NB4 (cell line): Measurements from ENCODE around the gene BHMT2.

ENCODE experiments used
- MYC ChIP-seq: IDR thresholded peaks from 2 replicates; pipeline ENCODE4 v1.6.1; 2011; ENCODE audit warnings: low read depth, low read length
- POLR2A ChIP-seq: IDR thresholded peaks from 2 replicates; pipeline ENCODE4 v1.6.1; 2011; ENCODE audit warnings: mild to moderate bottlenecking; ENCODE audit not compliant: insufficient read length; ENCODE audit errors: extremely low read depth
- TF ChIP-seq, protein P1 (sequence below): IDR thresholded peaks from 2 replicates; pipeline ENCODE4 v1.6.1; 2011; ENCODE audit warnings: low read depth, low read length
- TF ChIP-seq, protein P2 (sequence below): IDR thresholded peaks from one replicate; pipeline ENCODE4 v1.5.1; 2012; ENCODE audit warnings: low read depth, low read length

GRCh38 chr5:79053321-79053720, 16.2 kb upstream of the BHMT2 start:
- TF ChIP-seq, protein P1, sequence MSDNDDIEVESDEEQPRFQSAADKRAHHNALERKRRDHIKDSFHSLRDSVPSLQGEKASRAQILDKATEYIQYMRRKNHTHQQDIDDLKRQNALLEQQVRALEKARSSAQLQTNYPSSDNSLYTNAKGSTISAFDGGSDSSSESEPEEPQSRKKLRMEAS, result no peak
- TF ChIP-seq POLR2A (no peak), MYC (no peak)
- TF ChIP-seq, protein P2, sequence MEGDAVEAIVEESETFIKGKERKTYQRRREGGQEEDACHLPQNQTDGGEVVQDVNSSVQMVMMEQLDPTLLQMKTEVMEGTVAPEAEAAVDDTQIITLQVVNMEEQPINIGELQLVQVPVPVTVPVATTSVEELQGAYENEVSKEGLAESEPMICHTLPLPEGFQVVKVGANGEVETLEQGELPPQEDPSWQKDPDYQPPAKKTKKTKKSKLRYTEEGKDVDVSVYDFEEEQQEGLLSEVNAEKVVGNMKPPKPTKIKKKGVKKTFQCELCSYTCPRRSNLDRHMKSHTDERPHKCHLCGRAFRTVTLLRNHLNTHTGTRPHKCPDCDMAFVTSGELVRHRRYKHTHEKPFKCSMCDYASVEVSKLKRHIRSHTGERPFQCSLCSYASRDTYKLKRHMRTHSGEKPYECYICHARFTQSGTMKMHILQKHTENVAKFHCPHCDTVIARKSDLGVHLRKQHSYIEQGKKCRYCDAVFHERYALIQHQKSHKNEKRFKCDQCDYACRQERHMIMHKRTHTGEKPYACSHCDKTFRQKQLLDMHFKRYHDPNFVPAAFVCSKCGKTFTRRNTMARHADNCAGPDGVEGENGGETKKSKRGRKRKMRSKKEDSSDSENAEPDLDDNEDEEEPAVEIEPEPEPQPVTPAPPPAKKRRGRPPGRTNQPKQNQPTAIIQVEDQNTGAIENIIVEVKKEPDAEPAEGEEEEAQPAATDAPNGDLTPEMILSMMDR, result no peak
